ENCODE results near the gene LPCAT1. TPM values are rescaled to one million over a fixed set of nuclear protein-coding genes. Genes with fewer than 3 reads are reported as not detected.
A peak's percentile ranks its signal among the peaks of the same experiment; 100 is the strongest.

The LPCAT1 gene
- total RNA-seq, 1 donor from 2014 or later: 475 TPM

GRCh38 chr5:1498623-1499416 is 24.9 kb downstream of the LPCAT1 start:
- peaks cover 54% of the 10 kb centered on the region for H3K36me3 ChIP-seq
- no peak for ATAC-seq

GRCh38 chr5:1497795-1498622 is 25.8 kb downstream of the LPCAT1 start:
- no peak overlapping the region for H3K27ac ChIP-seq
- ATAC-seq: no peak
- H3K4me1 ChIP-seq: peaks cover 51% of the 10 kb centered on the region
- no peak for DNase-seq
- TF ChIP-seq CTCF (IDR thresholded peaks at IDR 0.05): no peak
- H3K4me3 ChIP-seq: no peak overlapping the region
- intact Hi-C loops (cut with DNase I): no loop called here
- no peaks in the 10 kb centered on the region for H3K9me3 ChIP-seq
- peaks cover 62% of the 10 kb centered on the region for H3K36me3 ChIP-seq
- no peaks in the 10 kb centered on the region for H3K27me3 ChIP-seq (ENCODE audit: low read depth)

More at GRCh38 chr5:1498623-1499416, 24.9 kb downstream of the LPCAT1 start:
- H3K9me3 ChIP-seq: no peaks in the 10 kb centered on the region
- intact Hi-C loops (cut with DNase I): no loop called here
- H3K27me3 ChIP-seq (ENCODE audit: low read depth): no peaks in the 10 kb centered on the region
- no peak for DNase-seq
- peaks cover 59% of the 10 kb centered on the region for H3K4me1 ChIP-seq
- H3K4me3 ChIP-seq: no peak overlapping the region
- TF ChIP-seq CTCF (IDR thresholded peaks at IDR 0.05): no peak
- H3K27ac ChIP-seq: no peak overlapping the region

GRCh38 chr5:1497242-1497777 is 26.4 kb downstream of the LPCAT1 start:
- intact Hi-C loops (cut with DNase I): no loop called here
- Histone ChIP-seq H3K4me3 (no peak overlapping the region), H3K4me1 (peaks cover 44% of the 10 kb centered on the region), H3K27me3 (ENCODE audit: low read depth) (no peaks in the 10 kb centered on the region), H3K9me3 (no peaks in the 10 kb centered on the region), H3K27ac (no peak overlapping the region), H3K36me3 (peaks cover 69% of the 10 kb centered on the region)
- no peak for DNase-seq
- ATAC-seq: no peak
- TF ChIP-seq CTCF (IDR thresholded peaks at IDR 0.05): no peak

- Histone ChIP-seq H3K9me3 (no peaks in the 10 kb centered on the region), H3K4me3 (no peak overlapping the region), H3K27ac (no peak overlapping the region), H3K36me3 (peaks cover 77% of the 10 kb centered on the region), H3K4me1 (peaks cover 26% of the 10 kb centered on the region), H3K27me3 (ENCODE audit: low read depth) (no peaks in the 10 kb centered on the region)
- no peak for TF ChIP-seq CTCF (IDR thresholded peaks at IDR 0.05)
- intact Hi-C loops (cut with DNase I): no loop called here
- DNase-seq (no peak), ATAC-seq (no peak)
These were observed 28.2 kb downstream of the LPCAT1 start for GRCh38 chr5:1495525-1495897.

- H3K4me3 ChIP-seq: peak overlapping the region; percentile 6
- H3K27me3 ChIP-seq (ENCODE audit: low read depth): no peaks in the 10 kb centered on the region
- no peaks in the 10 kb centered on the region for H3K9me3 ChIP-seq
- peak; percentile 57 to 64 for ATAC-seq
- H3K27ac ChIP-seq: peak overlapping the region; percentile 56
- intact Hi-C loops (cut with DNase I): no loop called here
- H3K36me3 ChIP-seq: peaks cover 79% of the 10 kb centered on the region
- no peak for TF ChIP-seq CTCF (IDR thresholded peaks at IDR 0.05)
- peaks cover 21% of the 10 kb centered on the region for H3K4me1 ChIP-seq
- peak; percentile 79 for DNase-seq
These were observed 28.8 kb downstream of the LPCAT1 start for GRCh38 chr5:1494780-1495524.

All from lower lobe of right lung (tissue), 2 donors.